ENCODE data around the gene RFX3. TPM values are rescaled to one million over a fixed set of nuclear protein-coding genes. Genes with fewer than 3 reads are reported as not detected.

The RFX3 gene
- total and polyA plus RNA-seq, 2 of the 13 experiments (the other 11 are each of a cell fraction or from before 2014, with no cell fraction given): 2.7 to 5.3 TPM

DNA sequence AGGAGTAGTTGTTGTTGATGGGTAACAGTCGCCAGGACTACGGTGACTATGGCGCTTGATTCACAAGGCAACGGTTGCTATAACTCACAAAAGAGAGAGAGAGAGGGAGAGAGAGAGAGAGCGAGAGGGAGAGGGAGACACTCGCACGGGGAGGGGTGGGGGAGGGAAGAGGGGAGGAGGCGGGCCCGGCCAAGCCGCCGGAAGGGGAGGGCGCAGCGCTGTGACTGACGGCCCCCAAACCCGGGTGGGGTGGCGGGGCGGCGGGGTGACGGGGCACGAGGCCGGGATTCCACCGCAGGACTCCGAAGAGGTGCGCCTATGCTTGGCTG is at the start of gene RFX3 (continued):
- TF ChIP-seq, protein P1, sequence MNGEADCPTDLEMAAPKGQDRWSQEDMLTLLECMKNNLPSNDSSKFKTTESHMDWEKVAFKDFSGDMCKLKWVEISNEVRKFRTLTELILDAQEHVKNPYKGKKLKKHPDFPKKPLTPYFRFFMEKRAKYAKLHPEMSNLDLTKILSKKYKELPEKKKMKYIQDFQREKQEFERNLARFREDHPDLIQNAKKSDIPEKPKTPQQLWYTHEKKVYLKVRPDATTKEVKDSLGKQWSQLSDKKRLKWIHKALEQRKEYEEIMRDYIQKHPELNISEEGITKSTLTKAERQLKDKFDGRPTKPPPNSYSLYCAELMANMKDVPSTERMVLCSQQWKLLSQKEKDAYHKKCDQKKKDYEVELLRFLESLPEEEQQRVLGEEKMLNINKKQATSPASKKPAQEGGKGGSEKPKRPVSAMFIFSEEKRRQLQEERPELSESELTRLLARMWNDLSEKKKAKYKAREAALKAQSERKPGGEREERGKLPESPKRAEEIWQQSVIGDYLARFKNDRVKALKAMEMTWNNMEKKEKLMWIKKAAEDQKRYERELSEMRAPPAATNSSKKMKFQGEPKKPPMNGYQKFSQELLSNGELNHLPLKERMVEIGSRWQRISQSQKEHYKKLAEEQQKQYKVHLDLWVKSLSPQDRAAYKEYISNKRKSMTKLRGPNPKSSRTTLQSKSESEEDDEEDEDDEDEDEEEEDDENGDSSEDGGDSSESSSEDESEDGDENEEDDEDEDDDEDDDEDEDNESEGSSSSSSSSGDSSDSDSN (CRISPR knock-in tag; IDR thresholded peaks at IDR 0.05): no peak
- TF ChIP-seq ZIK1 (CRISPR knock-in tag; IDR thresholded peaks at IDR 0.05; ENCODE audit: borderline replicate concordance, low read depth) (no peak; the same call in 1 of the 2 replicates), ZNF883 (CRISPR knock-in tag; IDR thresholded peaks at IDR 0.05; ENCODE audit: not compliant biosample characterization) (no peak), FOXA1 (IDR thresholded peaks at IDR 0.05) (no peak), FOXA1 (CRISPR knock-in tag; IDR thresholded peaks at IDR 0.05) (0 out of 2 replicates have a peak, but pooled peaks have one; percentile 4)

DNA sequence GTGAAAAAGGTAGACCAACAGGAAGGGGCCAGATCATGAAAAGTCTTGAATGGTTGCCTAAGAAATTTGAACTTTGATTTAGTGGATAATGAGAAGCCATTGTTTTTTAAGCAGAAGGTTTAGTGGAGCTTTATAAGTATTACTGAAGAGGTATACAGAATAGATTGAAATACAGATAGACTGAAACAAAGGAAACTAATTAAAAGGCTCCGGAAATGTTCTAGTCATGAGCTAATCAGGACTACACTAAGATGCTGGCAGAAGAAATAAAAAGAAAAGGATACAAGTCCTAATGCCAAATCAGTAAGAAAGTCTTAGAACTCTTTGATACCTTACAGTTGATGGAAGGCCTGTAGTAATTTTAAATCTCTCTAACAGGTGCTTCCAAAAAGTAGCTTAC is 45.7 kb upstream of the RFX3 start:
- ChIA-PET CTCF (ENCODE audit: low intra/inter-chr PET ratio, low total read pairs) (no interaction called here), POLR2A (no interaction called here)
- Histone ChIP-seq H3K27me3 (ENCODE audit: control insufficient read depth in 1 of 2, insufficient read depth in 2 of 2, low read length in 2 of 2) (no peaks in the 10 kb centered on the region), H3K27ac (ENCODE audit: extremely low read length, insufficient read depth, low read length) (no peak overlapping the region), H3K9me3 (ENCODE audit: low read length) (no peaks in the 10 kb centered on the region), H3K79me2 (ENCODE audit: insufficient read depth, low read length) (no peaks in the 10 kb centered on the region), H4K20me1 (ENCODE audit: insufficient read depth, low read length) (no peaks in the 10 kb centered on the region), H3K4me3 (replicated peaks in 1 of 3; ENCODE audit: insufficient read depth in 1 of 3, low read depth in 2 of 3, low read length in 3 of 3) (no peak overlapping the region), H3K4me2 (ENCODE audit: low read depth, low read length) (no peak overlapping the region), H2AFZ (ENCODE audit: low read length) (no peak overlapping the region), H3K9ac (ENCODE audit: insufficient read depth, low read depth, low read length) (no peak overlapping the region), H3K4me1 (ENCODE audit: insufficient read depth, low read length) (no peaks in the 10 kb centered on the region), H3K36me3 (replicated peaks in 1 of 2; ENCODE audit: control insufficient read depth in 1 of 2, insufficient read depth in 2 of 2, low read length in 2 of 2) (no peaks in the 10 kb centered on the region)
- 93% methylated on average over 1 of the region's 1 CpG for WGBS (ENCODE audit: low lambda C conversion rate)
- no TSS peak for BruUV-seq (replicated peaks)
- in situ Hi-C loops (cut with HindIII; ENCODE audit: extremely low pct_ligation_motif_present, low pct_unique_long_range_greater_than_20kb): no loop called here
- ATAC-seq (no peak), FAIRE-seq (no peak), DNase-seq (ENCODE audit: low spot score) (no peak)
- TF ChIP-seq RORA (CRISPR knock-in tag; IDR thresholded peaks at IDR 0.05) (no peak), ZNF558 (CRISPR knock-in tag; IDR thresholded peaks at IDR 0.05; ENCODE audit: borderline replicate concordance) (no peak), ZFP82 (CRISPR knock-in tag; IDR thresholded peaks at IDR 0.05; ENCODE audit: borderline replicate concordance) (no peak), ZC3H4 (CRISPR knock-in tag; IDR thresholded peaks at IDR 0.05; ENCODE audit: borderline replicate concordance) (no peak), ZFAT (CRISPR knock-in tag; conservative IDR thresholded peaks at IDR 0.05) (no peak)
- TF ChIP-seq, protein P2, sequence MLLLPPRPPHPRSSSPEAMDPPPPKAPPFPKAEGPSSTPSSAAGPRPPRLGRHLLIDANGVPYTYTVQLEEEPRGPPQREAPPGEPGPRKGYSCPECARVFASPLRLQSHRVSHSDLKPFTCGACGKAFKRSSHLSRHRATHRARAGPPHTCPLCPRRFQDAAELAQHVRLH (CRISPR knock-in tag; IDR thresholded peaks at IDR 0.05; ENCODE audit: borderline replicate concordance, low read depth): no peak
- TF ChIP-seq, protein P3, sequence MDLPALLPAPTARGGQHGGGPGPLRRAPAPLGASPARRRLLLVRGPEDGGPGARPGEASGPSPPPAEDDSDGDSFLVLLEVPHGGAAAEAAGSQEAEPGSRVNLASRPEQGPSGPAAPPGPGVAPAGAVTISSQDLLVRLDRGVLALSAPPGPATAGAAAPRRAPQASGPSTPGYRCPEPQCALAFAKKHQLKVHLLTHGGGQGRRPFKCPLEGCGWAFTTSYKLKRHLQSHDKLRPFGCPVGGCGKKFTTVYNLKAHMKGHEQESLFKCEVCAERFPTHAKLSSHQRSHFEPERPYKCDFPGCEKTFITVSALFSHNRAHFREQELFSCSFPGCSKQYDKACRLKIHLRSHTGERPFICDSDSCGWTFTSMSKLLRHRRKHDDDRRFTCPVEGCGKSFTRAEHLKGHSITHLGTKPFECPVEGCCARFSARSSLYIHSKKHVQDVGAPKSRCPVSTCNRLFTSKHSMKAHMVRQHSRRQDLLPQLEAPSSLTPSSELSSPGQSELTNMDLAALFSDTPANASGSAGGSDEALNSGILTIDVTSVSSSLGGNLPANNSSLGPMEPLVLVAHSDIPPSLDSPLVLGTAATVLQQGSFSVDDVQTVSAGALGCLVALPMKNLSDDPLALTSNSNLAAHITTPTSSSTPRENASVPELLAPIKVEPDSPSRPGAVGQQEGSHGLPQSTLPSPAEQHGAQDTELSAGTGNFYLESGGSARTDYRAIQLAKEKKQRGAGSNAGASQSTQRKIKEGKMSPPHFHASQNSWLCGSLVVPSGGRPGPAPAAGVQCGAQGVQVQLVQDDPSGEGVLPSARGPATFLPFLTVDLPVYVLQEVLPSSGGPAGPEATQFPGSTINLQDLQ (CRISPR knock-in tag; IDR thresholded peaks at IDR 0.05): no peak
- intact Hi-C loops (cut with micrococcal nuclease; ENCODE audit: unreplicated experiment): no loop called here

All from HepG2 (cell line).